Activated gamma-delta T cell treated with anti-CD3 and anti-CD28 coated beads, Interleukin-2, amount 50 U/mL, for 16 hours (primary cell): ENCODE measurements around the gene RPP40.
A peak's percentile ranks its signal among the peaks of the same experiment; 100 is the strongest.
"Not testable (repeated sequence)": the region's sequence is repeated elsewhere in the genome, so short reads cannot be mapped to it uniquely, and the experiment has no call there.

Experiments used
- DNase-seq: peaks from one replicate; pipeline ENCODE4 v3.0.0-alpha.2; 2020; ENCODE audit warnings: low read depth

The RPP40 gene

DNA sequence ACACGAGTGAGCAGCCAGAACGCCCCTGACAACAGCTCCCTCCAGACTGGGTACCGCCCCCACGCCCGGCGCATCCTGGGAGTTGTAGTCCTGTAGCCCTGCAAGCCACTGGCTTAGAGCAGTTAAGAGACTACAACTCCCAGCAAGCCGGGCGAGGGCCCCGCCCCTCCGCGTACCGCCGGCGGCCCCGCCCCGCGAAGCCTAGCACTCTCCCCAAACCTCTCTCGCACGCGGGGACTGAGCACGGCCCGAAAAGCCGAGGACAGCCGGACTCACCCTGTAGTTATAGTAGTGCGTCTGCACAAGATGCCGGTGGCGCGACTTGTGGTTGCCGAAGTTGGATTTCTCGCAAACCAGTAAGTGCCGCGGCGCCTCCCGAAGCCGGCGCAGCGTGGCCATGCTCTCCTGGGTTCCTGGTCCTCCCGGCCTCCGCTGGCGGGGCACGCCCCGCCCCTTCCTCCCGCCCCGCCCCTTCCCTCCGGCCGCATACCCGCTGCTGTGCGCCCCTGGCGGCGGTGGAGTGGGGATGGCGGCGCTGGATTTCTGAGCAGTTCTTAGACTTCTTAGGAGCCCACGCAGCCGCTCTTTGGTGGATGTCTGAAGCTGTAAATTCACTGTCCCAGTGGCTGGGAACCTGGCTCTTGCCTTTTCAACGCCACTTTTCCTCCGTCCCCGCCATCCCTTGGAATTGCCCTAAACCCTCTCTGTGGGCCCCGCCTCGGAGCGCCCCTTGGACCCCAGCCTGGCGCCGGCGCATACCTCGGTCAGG lies at the start of gene RPP40:
TSS of gene RPP40 (minus strand) at position 434 of the 769 bp plus-strand sequence. CDS start at position 399, 35 bp downstream.
- DNase-seq = peak; percentile 98

DNA sequence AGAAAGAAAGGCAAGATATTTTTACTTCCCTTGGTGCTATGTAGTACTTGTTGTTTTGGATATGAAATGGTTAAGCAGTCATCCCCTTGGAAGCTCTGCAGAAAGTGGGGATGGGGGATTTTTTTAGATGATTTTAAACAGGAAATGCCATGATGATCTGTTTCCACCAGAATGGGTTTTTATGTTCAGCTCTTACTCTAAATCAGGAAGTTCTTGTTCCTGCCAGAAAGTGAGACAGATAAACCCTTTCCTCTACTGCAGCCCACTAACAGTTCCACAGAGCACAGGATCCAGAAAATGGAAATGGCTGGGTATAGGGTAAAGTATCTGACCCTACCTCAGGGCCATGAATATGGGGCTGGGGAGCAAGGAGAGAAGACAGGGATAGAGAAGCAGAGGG lies 49.2 kb upstream of the RPP40 start:
- no peak for DNase-seq

GRCh38 chr6:5051394-5051793 lies 47.6 kb upstream of the RPP40 start:
- no peak for DNase-seq

DNA sequence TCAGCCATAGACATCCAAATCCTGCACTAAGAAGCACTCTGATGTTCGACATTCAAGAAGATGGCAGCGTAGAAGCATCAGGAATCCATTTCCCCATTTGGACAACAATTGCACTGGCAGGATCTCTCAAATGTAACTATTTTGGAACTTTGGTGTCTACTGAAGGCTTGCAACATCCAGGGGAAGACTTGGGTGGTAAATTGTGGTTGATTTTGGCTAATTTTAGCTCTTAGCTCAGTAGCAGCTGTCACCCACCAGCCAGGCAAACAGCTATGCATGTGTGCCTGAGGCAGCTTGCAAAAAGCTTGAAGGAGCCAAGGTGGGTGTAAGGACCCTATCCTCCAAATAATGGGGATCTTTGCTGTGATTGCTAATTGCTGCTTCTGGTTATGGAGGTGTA lies 46.2 kb upstream of the RPP40 start:
- no peak for DNase-seq

GRCh38 chr6:5046430-5046829 lies 42.6 kb upstream of the RPP40 start:
- no peak for DNase-seq

- no peak for DNase-seq
These were observed 41.6 kb upstream of the RPP40 start for GRCh38 chr6:5045416-5045815.

DNA sequence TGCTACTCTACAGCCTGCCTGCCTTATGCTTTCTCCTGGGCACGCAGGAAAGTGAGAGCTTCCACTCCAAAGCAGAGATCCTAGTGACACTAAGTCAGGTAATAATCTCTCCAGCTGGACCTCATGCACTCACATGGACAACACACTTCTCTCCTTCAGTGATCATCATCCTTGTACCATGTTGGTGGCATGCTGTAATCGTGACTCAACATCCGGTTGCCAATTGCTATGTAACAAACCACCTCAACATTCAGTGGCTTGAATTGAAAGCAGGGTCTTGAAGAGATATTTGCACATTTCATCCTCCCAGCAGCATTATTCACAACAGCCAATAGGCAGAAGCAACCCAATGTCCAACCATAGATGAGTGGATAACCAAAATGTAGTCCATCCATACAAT lies 41.0 kb upstream of the RPP40 start:
- DNase-seq = no peak

DNA sequence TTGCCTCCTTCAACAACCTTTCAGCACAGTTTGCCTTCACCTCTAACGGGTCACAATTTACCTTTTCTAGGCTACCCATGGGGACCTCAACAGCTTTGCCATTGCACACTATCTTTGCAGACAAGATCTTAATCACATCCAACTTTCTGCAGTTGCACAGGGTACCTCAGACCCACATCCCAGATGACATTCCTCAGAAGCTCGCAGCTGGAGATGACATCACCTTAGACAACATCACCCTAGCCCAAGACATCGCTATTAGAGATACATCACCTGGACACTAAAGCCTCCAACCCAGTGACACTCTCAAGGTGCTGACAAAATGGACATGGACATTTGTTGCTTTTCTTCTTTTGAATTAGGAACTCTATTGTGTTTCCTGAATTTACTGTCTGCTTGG lies 38.6 kb upstream of the RPP40 start:
- no peak for DNase-seq

DNA sequence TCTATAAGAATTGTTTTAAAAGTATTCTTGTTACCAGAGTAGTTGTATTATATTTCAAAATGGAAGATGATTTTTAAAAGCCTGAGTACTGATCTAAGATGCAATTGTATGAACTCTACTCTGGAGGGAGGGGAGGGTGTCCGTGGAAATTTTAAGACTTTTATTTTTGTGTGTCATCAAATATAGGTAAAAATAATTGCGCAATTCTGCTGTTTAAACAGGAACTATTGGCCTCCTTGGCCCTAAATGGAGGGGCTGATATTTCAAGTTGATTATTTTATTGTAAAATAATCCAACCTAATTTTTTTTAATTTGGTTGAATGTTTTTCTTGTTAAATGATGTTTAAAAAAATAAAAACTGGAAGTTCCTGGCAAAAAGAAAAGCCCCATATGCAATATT lies 38.1 kb upstream of the RPP40 start:
- DNase-seq = no peak

DNA sequence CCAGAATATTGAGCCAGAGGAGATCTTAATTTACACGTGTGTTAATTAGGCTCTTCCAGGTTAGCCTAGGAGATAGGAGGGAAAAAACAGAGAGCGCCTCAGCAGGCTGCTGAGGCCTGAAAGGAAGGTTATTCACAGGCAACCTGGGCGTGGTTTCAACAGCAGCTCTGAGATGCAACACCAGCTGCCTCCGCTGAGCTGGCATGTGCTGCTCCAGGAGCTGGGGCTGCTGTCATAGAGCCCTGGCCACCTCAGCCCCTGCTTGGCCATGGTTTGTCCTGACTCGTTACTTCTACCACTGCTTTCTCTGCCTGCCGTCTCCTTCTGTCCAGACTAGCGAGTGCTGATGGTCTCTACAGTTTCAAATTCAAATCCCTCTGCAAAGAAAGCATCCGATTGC lies 32.4 kb upstream of the RPP40 start:
- DNase-seq = no peak

- no peak for DNase-seq
These were observed 30.9 kb upstream of the RPP40 start for GRCh38 chr6:5034736-5035135.

DNA sequence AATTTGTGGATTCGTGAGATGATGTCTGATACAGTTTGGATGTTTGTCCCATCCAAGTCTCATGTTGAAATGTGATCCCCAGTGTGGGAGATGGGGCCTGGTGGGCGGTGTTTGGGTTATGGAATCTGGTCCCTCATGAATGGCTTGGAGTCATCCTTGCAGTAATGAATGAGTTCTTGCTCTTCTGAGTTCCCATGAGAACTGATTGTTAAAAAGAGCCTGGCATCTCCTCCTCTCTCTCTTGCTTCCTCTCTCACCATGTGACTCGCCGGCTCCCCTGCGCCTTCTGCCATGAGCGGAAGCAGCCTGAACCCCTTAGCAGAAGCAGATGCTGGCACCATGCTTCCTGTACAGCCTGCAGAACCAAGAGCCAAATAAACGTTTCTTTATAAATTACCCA lies 30.5 kb upstream of the RPP40 start:
- no peak for DNase-seq

GRCh38 chr6:5033214-5033904 lies 29.5 kb upstream of the RPP40 start:
- not testable (repeated sequence) for DNase-seq

- DNase-seq = not testable (repeated sequence)
These were observed 28.9 kb upstream of the RPP40 start for GRCh38 chr6:5032706-5033105.

- no peak for DNase-seq
These were observed 27.3 kb upstream of the RPP40 start for GRCh38 chr6:5031150-5031549.

- DNase-seq = peak; percentile 40
These were observed 26.8 kb upstream of the RPP40 start for GRCh38 chr6:5030596-5031136.

DNA sequence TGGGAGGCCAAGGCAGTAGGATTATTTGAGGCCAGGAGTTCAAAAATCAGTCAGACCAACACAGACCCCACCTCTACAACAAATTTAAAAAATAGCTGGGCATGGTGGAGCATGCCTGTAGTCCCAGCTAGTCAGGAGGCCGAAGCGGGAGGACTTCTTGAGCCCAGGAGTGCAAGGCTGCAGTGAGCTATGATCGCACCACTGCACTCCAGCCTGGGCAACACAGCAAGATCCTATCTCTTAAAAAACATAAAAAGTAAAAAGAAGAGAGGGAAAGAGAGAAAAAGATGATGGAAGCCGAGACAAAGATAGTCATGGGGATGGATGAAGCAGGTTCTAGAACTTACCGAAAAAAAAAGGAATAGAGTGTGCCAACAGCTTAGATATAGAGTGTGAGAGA lies 25.8 kb upstream of the RPP40 start:
- DNase-seq = no peak

DNA sequence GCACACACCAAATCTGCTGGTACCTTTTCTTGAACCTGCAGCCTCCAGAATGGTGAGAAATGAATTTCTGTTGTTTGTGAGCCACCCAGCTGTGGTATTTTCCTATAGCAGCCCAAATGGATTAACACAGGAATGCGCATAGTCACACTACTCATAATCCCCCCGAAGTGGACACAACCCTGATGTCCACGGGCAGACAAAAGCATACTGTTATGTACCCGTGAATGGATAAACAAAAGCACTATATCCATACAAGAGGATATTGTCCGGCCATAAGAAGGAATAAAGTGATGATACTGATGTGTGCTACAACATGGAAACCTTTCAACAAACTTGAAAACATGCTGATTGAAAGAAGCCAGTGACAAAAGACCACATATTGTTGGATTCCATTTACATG lies 25.1 kb upstream of the RPP40 start:
- DNase-seq = no peak

GRCh38 chr6:5028301-5028700 lies 24.5 kb upstream of the RPP40 start:
- DNase-seq = no peak

- DNase-seq = no peak
These were observed 22.3 kb upstream of the RPP40 start for GRCh38 chr6:5025911-5026819.

DNA sequence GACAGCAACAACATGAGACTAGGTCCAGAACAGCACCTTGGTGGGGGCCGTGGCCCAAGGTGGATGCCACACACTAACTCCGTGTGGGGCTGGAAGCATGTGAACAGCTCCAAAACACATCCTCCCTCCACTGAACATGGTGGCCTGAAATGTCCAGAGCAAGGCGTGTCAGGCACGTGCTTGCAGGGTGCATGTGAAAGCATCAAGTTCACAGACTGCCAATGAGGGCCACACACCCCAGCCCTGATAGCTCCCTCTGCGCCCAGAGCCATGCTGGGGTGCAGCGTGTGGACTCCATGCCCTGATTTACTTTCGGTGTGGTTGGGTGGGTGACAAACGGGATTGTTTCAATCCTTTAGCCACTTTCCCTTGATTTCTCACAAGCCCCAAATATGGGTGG lies 20.1 kb upstream of the RPP40 start:
- DNase-seq = no peak

GRCh38 chr6:5020142-5020541 lies 16.3 kb upstream of the RPP40 start:
- DNase-seq = no peak
